Bronchial epithelial cell (primary cell): ENCODE measurements around the gene LIMK2. TPM values are rescaled to one million over a fixed set of nuclear protein-coding genes. Genes with fewer than 3 reads are reported as not detected.
"Not testable (repeated sequence)": the region's sequence is repeated elsewhere in the genome, so short reads cannot be mapped to it uniquely, and the experiment has no call there.

Source experiments
- DNase-seq: peaks from one replicate; pipeline ENCODE4 v3.0.0-alpha.2; 2010; ENCODE audit warnings: low read depth
- FAIRE-seq: peaks from 2 replicates; lab custom pipeline; 2011; peaks lifted over from hg19 to GRCh38; lab: Jason Lieb, UNC
- H3K27me3 ChIP-seq: 2 replicates; pipeline ENCODE4 v1.5.1; 2011; ENCODE audit warnings: low read length; ENCODE audit not compliant: control insufficient read depth, insufficient read depth
- H3K36me3 ChIP-seq: 2 replicates; pipeline ENCODE4 v1.5.1; 2011; ENCODE audit warnings: low read length; ENCODE audit not compliant: control insufficient read depth, insufficient read depth
- H3K4me3 ChIP-seq: 2 replicates; pipeline ENCODE4 v1.5.1; 2011; ENCODE audit warnings: mild to moderate bottlenecking, low read depth, low read length, control low read depth
- CTCF ChIP-seq: IDR thresholded peaks from 2 replicates; pipeline ENCODE4 v1.5.1; 2011; ENCODE audit warnings: mild to moderate bottlenecking, moderate library complexity, low read length, control low read depth, inconsistent platforms; ENCODE audit not compliant: insufficient read depth, severe bottlenecking
- total RNA-seq: library from RNA; depleted of rRNA; stranded (reverse); fragments of >200 nt; gene quantifications from 2 replicates; pipeline ENCODE4 v1.2.1, GENCODE V29; 2014

LIMK2 gene
- total RNA-seq, 1 donor from 2014 or later, result 121 TPM

- FAIRE-seq (no peak), DNase-seq (peak; percentile 75)
- no peaks in the 10 kb centered on the region for H3K27me3 ChIP-seq
- H3K36me3 ChIP-seq, result no peaks in the 10 kb centered on the region
- H3K4me3 ChIP-seq, result no peak overlapping the region
- no peak for TF ChIP-seq CTCF
These were observed 32.2 kb downstream of the LIMK2 start for GRCh38 chr22:31244046-31244942.

GRCh38 chr22:31244943-31245451 lies 32.9 kb downstream of the LIMK2 start:
- DNase-seq, result no peak
- Histone ChIP-seq H3K27me3 (no peaks in the 10 kb centered on the region), H3K4me3 (no peak overlapping the region), H3K36me3 (no peaks in the 10 kb centered on the region)
- no peak for FAIRE-seq
- TF ChIP-seq CTCF, result no peak

GRCh38 chr22:31245998-31246397 lies 33.9 kb downstream of the LIMK2 start:
- not testable (repeated sequence) for H3K27me3 ChIP-seq, FAIRE-seq, H3K4me3 ChIP-seq, H3K36me3 ChIP-seq, DNase-seq

- TF ChIP-seq CTCF, result no peak
- Histone ChIP-seq H3K36me3 (no peaks in the 10 kb centered on the region), H3K27me3 (no peaks in the 10 kb centered on the region), H3K4me3 (no peak overlapping the region)
- no peak for DNase-seq
- FAIRE-seq, result no peak
These were observed 34.6 kb downstream of the LIMK2 start for GRCh38 chr22:31246687-31247086.

GRCh38 chr22:31247726-31248125 lies 35.6 kb downstream of the LIMK2 start:
- FAIRE-seq (no peak), DNase-seq (no peak)
- TF ChIP-seq CTCF, result no peak
- Histone ChIP-seq H3K4me3 (no peak overlapping the region), H3K27me3 (no peaks in the 10 kb centered on the region), H3K36me3 (peaks cover 2% of the 10 kb centered on the region)

- H3K36me3 ChIP-seq, result peaks cover 4% of the 10 kb centered on the region
- FAIRE-seq, result peak; percentile 93
- no peak for TF ChIP-seq CTCF
- peak overlapping the region; percentile 81 for H3K4me3 ChIP-seq
- DNase-seq, result peak; percentile 93
- H3K27me3 ChIP-seq, result no peaks in the 10 kb centered on the region
These were observed 36.1 kb downstream of the LIMK2 start for GRCh38 chr22:31248138-31248745.
